Measurements from ENCODE around the gene SLC2A9.
A peak's percentile ranks its signal among the peaks of the same experiment; 100 is the strongest.

SLC2A9 gene

GRCh38 chr4:10018818-10019461 lies 2.4 kb downstream of the SLC2A9 start:
- DNase-seq: peak; percentile 87 to 95

- DNase-seq: no peak
Observed at GRCh38 chr4:10017037-10017893, 4.0 kb downstream of the SLC2A9 start.

- no peak for DNase-seq
Observed at GRCh38 chr4:10016169-10016568, 5.1 kb downstream of the SLC2A9 start.

- DNase-seq: peak; percentile 36 to 47
Observed at GRCh38 chr4:10015140-10015753, 6.0 kb downstream of the SLC2A9 start.

- peak; percentile 13 to 48 for DNase-seq
Observed at GRCh38 chr4:10013722-10014121, 7.6 kb downstream of the SLC2A9 start.

GRCh38 chr4:10011885-10012284 lies 9.4 kb downstream of the SLC2A9 start:
- no peak for DNase-seq

GRCh38 chr4:10011277-10011676 lies 10.0 kb downstream of the SLC2A9 start:
- DNase-seq: no peak

- DNase-seq: no peak
Observed at GRCh38 chr4:10009861-10010500, 11.3 kb downstream of the SLC2A9 start.

GRCh38 chr4:10008609-10009005 lies 12.7 kb downstream of the SLC2A9 start:
- no peak for DNase-seq

GRCh38 chr4:10007793-10008608 lies 13.3 kb downstream of the SLC2A9 start:
- no peak for DNase-seq

- DNase-seq: no peak
Observed at GRCh38 chr4:10007436-10007740, 13.9 kb downstream of the SLC2A9 start.

GRCh38 chr4:10006601-10007435 lies 14.5 kb downstream of the SLC2A9 start:
- DNase-seq: peak in 1 of 2 experiments; percentile 9

- DNase-seq: peak in 1 of 2 experiments; percentile 34
Observed at GRCh38 chr4:10006231-10006600, 15.1 kb downstream of the SLC2A9 start.

- no peak for DNase-seq
Observed at GRCh38 chr4:10005632-10006031, 15.7 kb downstream of the SLC2A9 start.

GRCh38 chr4:10003666-10004065 lies 17.6 kb downstream of the SLC2A9 start:
- DNase-seq: no peak

GRCh38 chr4:10002278-10002677 lies 19.0 kb downstream of the SLC2A9 start:
- no peak for DNase-seq

GRCh38 chr4:10001757-10002156 lies 19.5 kb downstream of the SLC2A9 start:
- no peak for DNase-seq

GRCh38 chr4:9999956-10000561 lies 21.2 kb downstream of the SLC2A9 start:
- no peak for DNase-seq

- DNase-seq: no peak
Observed at GRCh38 chr4:9997886-9998285, 23.4 kb downstream of the SLC2A9 start.

GRCh38 chr4:9996319-9997110 lies 24.8 kb downstream of the SLC2A9 start:
- no peak for DNase-seq
